ENCODE data around the gene CCND1. TPM values are rescaled to one million over a fixed set of nuclear protein-coding genes. Genes with fewer than 3 reads are reported as not detected.
"Not testable (repeated sequence)": the region's sequence is repeated elsewhere in the genome, so short reads cannot be mapped to it uniquely, and the experiment has no call there.

The CCND1 gene
- polyA plus RNA-seq, 6 donors from 2014 or later, result 1.6 to 7.7 (median 4.5) TPM; not detected in 1

GRCh38 chr11:69689484-69690319 lies 48.7 kb downstream of the CCND1 start:
- DNase-seq (no peak), ATAC-seq (ENCODE audit: low read depth in 2 of 2) (no peak)
- H3K4me3 Mint-ChIP-seq, result no peak overlapping the region
- peaks cover 37 to 82% (median 80%) of the 10 kb centered on the region in 3 donors for H3K27me3 Mint-ChIP-seq
- H3K27ac Mint-ChIP-seq, result no peak overlapping the region
- peaks cover 13 to 16% of the 10 kb centered on the region in 2 donors for H3K36me3 Mint-ChIP-seq
- peaks cover 4 to 18% (median 9%) of the 10 kb centered on the region in 7 donors for H3K9me3 Mint-ChIP-seq
- peaks cover 4 to 11% (median 8%) of the 10 kb centered on the region in 3 donors for H3K4me1 Mint-ChIP-seq

- Mint-ChIP-seq H3K36me3 (peaks cover 13 to 16% of the 10 kb centered on the region in 2 donors), H3K27me3 (peaks cover 45 to 85% (median 81%) of the 10 kb centered on the region in 3 donors)
- no peak for DNase-seq
These were observed 50.5 kb downstream of the CCND1 start for GRCh38 chr11:69691463-69691862.

DNA sequence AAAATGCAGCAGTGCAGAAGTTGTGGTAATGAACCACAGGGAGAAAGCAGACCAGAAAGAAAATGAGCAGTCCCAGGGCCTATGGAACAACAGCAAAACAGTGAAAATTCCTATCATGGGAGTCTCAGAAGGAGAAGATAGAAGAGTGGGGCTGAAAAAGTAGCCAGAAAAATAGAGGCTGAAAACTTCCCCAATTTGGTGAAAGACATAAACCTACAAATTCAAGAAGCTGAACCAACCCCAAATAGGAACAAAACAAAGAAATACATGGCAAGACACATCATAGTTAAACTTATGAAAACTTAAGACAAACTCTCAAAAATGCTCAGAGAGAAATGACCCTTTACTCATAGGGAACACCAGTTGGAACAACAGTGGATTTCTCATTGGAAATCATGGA lies 51.5 kb downstream of the CCND1 start:
- Mint-ChIP-seq H3K4me3 (no peak overlapping the region), H3K9me3 (peaks cover 4 to 18% (median 9%) of the 10 kb centered on the region in 7 donors), H3K36me3 (peaks cover 13 to 16% of the 10 kb centered on the region in 2 donors), H3K27me3 (peaks cover 52 to 88% (median 85%) of the 10 kb centered on the region in 3 donors), H3K27ac (peak overlapping the region in 1 of 6 donors; percentile 24), H3K4me1 (no peaks in the 10 kb centered on the region)
- ATAC-seq (ENCODE audit: low read depth in 2 of 2) (no peak), DNase-seq (no peak)

More at GRCh38 chr11:69691463-69691862, 50.5 kb downstream of the CCND1 start:
- Mint-ChIP-seq H3K4me1 (no peaks in the 10 kb centered on the region), H3K27ac (no peak overlapping the region), H3K9me3 (peaks cover 4 to 18% (median 9%) of the 10 kb centered on the region in 7 donors), H3K4me3 (no peak overlapping the region)
- ATAC-seq (ENCODE audit: low read depth in 2 of 2), result no peak

GRCh38 chr11:69694781-69695180 lies 53.8 kb downstream of the CCND1 start:
- ATAC-seq (ENCODE audit: low read depth in 2 of 2) (no peak), DNase-seq (no peak)
- H3K27me3 Mint-ChIP-seq, result peaks cover 53 to 85% (median 72%) of the 10 kb centered on the region in 3 donors
- peaks cover 13 to 16% of the 10 kb centered on the region in 2 donors for H3K36me3 Mint-ChIP-seq
- peaks cover 3 to 18% (median 9%) of the 10 kb centered on the region in 7 donors for H3K9me3 Mint-ChIP-seq
- H3K27ac Mint-ChIP-seq, result no peak overlapping the region
- H3K4me3 Mint-ChIP-seq, result no peak overlapping the region
- H3K4me1 Mint-ChIP-seq, result peaks cover 6 to 10% (median 9%) of the 10 kb centered on the region in 3 donors

DNA sequence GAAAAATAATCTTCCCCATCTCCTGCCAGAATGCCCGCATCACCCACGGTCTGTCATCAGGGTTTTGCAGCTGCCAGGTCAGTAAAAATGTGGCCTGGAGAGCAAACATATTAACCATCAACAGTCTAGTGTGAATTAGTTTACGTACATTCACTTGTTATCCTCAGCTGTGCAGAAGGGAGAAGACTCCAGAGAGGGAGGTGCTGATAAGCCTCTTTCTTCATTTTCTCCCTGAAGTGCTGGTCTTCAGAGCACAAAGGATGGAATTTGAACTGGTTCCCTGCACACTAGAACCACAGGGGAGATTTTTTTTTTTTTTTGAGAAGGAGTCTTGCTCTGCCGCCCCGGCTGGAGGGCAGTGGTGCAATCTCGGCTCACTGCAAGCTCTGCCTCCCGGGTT lies 54.6 kb downstream of the CCND1 start:
- no peak overlapping the region for H3K27ac Mint-ChIP-seq
- DNase-seq (no peak), ATAC-seq (ENCODE audit: low read depth in 2 of 2) (no peak)
- peaks cover 54 to 83% (median 70%) of the 10 kb centered on the region in 3 donors for H3K27me3 Mint-ChIP-seq
- H3K4me1 Mint-ChIP-seq, result peaks cover 6 to 10% (median 9%) of the 10 kb centered on the region in 3 donors
- no peak overlapping the region for H3K4me3 Mint-ChIP-seq
- peaks cover 13% of the 10 kb centered on the region in 2 donors for H3K36me3 Mint-ChIP-seq
- H3K9me3 Mint-ChIP-seq, result peaks cover 3 to 16% (median 9%) of the 10 kb centered on the region in 7 donors

DNA sequence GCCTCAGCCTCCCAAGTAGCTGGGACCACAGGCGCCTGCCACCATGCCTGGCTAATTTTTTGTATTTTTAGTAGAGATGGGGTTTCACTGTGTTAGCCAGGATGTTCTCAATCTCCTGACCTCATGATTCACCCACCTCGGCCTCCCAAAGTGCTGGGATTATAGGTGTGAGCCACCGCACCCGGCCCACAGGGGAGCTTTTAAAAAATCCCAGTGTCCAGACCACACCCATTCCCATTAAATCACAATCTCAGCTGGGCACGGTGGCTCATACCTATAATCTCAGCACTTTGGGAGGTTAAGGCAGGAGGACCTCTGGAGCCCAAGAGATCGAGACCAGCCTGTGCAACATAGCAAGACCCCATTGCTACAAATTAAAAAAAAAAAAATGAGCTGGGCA lies 55.0 kb downstream of the CCND1 start:
- peaks cover 54 to 83% (median 70%) of the 10 kb centered on the region in 3 donors for H3K27me3 Mint-ChIP-seq
- not testable (repeated sequence) for DNase-seq; H3K27ac Mint-ChIP-seq; H3K4me3 Mint-ChIP-seq; ATAC-seq (ENCODE audit: low read depth in 2 of 2); H3K4me1 Mint-ChIP-seq
- H3K9me3 Mint-ChIP-seq, result peaks cover 2 to 14% (median 9%) of the 10 kb centered on the region in 7 donors
- peaks cover 9 to 13% of the 10 kb centered on the region in 2 donors for H3K36me3 Mint-ChIP-seq

- peaks cover 56 to 77% (median 62%) of the 10 kb centered on the region in 3 donors for H3K27me3 Mint-ChIP-seq
- peaks cover 7 to 8% of the 10 kb centered on the region in 2 donors for H3K36me3 Mint-ChIP-seq
- peaks cover 2 to 9% (median 4%) of the 10 kb centered on the region in 7 donors for H3K9me3 Mint-ChIP-seq
- H3K4me1 Mint-ChIP-seq, result peaks cover 6 to 10% (median 9%) of the 10 kb centered on the region in 3 donors
- no peak overlapping the region for H3K4me3 Mint-ChIP-seq
- ATAC-seq (ENCODE audit: low read depth in 2 of 2), result no peak
- DNase-seq, result no peak
- no peak overlapping the region for H3K27ac Mint-ChIP-seq
These were observed 56.0 kb downstream of the CCND1 start for GRCh38 chr11:69696749-69697468.

DNA sequence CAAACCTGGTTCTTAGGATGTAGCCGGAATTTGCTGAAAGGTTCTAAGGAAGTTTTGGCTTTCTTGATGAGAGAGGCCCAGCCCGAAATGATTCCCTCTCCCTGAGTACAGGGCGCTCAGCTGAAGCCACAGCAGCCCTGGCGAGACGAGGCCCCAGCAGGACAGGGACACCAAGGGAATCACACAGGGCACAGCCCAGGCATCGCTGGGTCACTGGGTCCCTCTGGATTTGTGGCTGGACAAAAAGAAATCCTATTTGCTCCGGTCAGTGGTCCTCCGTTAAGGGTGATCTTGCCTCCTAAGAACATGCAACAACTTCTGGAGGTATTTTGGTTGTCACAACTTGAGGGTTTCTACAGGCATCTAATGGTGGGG lies 56.5 kb downstream of the CCND1 start:
- peaks cover 52 to 72% (median 56%) of the 10 kb centered on the region in 3 donors for H3K27me3 Mint-ChIP-seq
- no peak overlapping the region for H3K27ac Mint-ChIP-seq
- DNase-seq (no peak), ATAC-seq (ENCODE audit: low read depth in 2 of 2) (no peak)
- no peak overlapping the region for H3K4me3 Mint-ChIP-seq
- peaks cover 0 to 4% (median under 1%) of the 10 kb centered on the region in 7 donors for H3K9me3 Mint-ChIP-seq
- H3K36me3 Mint-ChIP-seq, result peaks cover 2% of the 10 kb centered on the region in 2 donors
- H3K4me1 Mint-ChIP-seq, result peaks cover 6 to 10% (median 9%) of the 10 kb centered on the region in 3 donors

DNA sequence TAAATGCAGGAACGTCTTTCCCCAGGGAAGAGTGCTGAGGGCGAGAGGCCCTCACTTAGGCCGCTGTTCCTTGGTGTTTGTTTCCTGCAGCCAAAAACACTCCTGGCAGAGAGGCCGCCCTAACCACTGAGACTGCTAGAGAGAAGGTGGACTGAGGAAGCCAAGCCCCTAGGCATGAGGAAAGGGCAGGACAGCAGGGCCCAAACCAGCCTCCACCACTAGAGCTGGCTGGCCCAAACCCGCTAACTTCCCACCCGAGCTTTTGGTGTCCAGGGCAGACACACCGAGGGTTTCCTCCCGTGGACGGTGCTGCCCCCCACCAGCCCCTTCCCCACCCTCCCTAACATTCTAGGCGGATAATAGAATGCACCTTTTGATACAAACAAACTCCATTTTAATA lies 56.9 kb downstream of the CCND1 start:
- no peaks in the 10 kb centered on the region for H3K36me3 Mint-ChIP-seq

GRCh38 chr11:69698362-69698761 lies 57.4 kb downstream of the CCND1 start:
- peaks cover 9 to 18% (median 14%) of the 10 kb centered on the region in 3 donors for H3K4me1 Mint-ChIP-seq
- H3K27me3 Mint-ChIP-seq, result peaks cover 52 to 73% (median 53%) of the 10 kb centered on the region in 3 donors
- DNase-seq (no peak), ATAC-seq (ENCODE audit: low read depth in 2 of 2) (no peak)
- no peak overlapping the region for H3K27ac Mint-ChIP-seq
- H3K36me3 Mint-ChIP-seq, result no peaks in the 10 kb centered on the region
- H3K4me3 Mint-ChIP-seq, result no peak overlapping the region
- no peaks in the 10 kb centered on the region for H3K9me3 Mint-ChIP-seq

More for the DNA sequence above, 56.9 kb downstream of the CCND1 start:
- H3K27ac Mint-ChIP-seq, result no peak overlapping the region
- ATAC-seq (ENCODE audit: low read depth in 2 of 2) (no peak), DNase-seq (no peak)
- H3K4me1 Mint-ChIP-seq, result peaks cover 9 to 13% (median 10%) of the 10 kb centered on the region in 3 donors
- no peaks in the 10 kb centered on the region for H3K9me3 Mint-ChIP-seq
- H3K4me3 Mint-ChIP-seq, result no peak overlapping the region
- H3K27me3 Mint-ChIP-seq, result peaks cover 52 to 71% (median 53%) of the 10 kb centered on the region in 3 donors

DNA sequence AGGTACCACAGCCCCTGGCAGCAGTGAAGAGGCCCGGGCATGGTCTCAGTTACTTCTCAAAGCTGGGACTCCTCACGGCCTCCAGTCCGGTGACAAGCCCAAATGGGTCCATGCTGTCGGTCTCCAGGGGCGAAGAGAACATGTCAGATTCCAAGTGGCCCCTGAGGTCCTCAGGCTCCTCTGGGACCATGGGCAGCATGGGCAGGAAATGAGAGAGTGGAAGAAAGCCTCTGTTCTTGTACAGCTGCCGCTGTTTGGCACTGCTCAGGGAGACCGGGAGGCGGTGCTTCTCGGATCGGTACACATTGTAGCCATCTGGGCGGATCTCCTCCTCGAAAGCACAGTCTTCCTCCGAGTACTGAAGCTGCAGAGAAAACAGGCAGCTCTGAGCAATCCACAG lies 58.3 kb downstream of the CCND1 start:
- DNase-seq, result no peak
- Mint-ChIP-seq H3K4me1 (peaks cover 9 to 19% (median 14%) of the 10 kb centered on the region in 3 donors), H3K4me3 (peak overlapping the region in 3 of 8 donors; percentile 28 to 57 (median 33)), H3K27ac (no peak overlapping the region), H3K9me3 (no peaks in the 10 kb centered on the region), H3K27me3 (peaks cover 45 to 68% (median 46%) of the 10 kb centered on the region in 3 donors), H3K36me3 (no peaks in the 10 kb centered on the region)
- peak; percentile 59 to 71 for ATAC-seq (ENCODE audit: low read depth in 2 of 2)

GRCh38 chr11:69700278-69701140 lies 59.6 kb downstream of the CCND1 start:
- Mint-ChIP-seq H3K4me1 (peaks cover 14 to 28% (median 21%) of the 10 kb centered on the region in 3 donors), H3K27ac (no peak overlapping the region), H3K36me3 (no peaks in the 10 kb centered on the region), H3K9me3 (no peaks in the 10 kb centered on the region), H3K4me3 (no peak overlapping the region), H3K27me3 (peaks cover 40 to 69% (median 41%) of the 10 kb centered on the region in 3 donors)
- DNase-seq, result no peak
- ATAC-seq (ENCODE audit: low read depth in 2 of 2), result no peak
